NCI-H2171 (cell line): ENCODE results near the gene INPP5B.

Experiments used
- DNase-seq: peaks from one replicate; lab custom pipeline; 2025; lab: John Stamatoyannopoulos, UW

Gene INPP5B

GRCh38 chr1:37867784-37868183 lies 79.1 kb downstream of the INPP5B start:
- DNase-seq = no peak

DNA sequence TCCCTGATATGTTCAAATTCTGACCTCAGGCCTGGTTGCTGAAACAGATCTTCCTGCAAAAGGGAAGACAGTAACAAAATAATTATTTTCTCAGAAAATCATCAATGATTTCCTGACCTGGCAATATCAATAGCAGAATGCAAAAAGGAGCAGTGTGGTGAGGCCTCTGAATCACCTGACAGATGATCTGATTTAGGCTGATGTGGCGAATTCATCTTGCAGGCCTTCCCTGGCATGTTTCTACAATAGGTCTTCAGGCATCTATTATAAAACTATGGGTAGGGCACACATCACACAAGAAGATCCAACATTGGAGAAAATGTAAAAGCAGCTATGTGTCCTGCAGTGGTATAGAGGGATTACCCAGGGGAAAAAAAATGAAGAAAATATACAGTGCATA lies 80.4 kb downstream of the INPP5B start:
- DNase-seq = no peak

GRCh38 chr1:37865348-37866120 lies 81.3 kb downstream of the INPP5B start:
- DNase-seq = no peak

DNA sequence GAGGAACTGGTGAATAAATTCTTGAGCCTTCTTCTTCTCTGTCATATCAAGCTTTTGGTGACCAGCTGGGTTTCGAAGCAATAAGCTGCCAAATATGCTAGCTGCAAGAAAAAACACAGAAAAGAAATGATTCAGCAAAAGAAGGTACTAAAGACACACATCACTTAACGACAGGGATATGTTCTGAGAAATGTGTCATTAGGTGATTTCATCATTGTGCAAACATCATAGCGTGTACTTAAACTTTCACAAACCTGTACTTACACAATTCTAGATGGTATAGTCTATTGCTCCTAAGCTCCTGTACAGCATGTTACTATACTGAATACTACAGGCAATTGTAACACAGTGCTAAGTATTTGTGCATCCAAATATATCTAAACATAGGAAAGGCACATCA lies 84.5 kb downstream of the INPP5B start:
- no peak for DNase-seq

DNA sequence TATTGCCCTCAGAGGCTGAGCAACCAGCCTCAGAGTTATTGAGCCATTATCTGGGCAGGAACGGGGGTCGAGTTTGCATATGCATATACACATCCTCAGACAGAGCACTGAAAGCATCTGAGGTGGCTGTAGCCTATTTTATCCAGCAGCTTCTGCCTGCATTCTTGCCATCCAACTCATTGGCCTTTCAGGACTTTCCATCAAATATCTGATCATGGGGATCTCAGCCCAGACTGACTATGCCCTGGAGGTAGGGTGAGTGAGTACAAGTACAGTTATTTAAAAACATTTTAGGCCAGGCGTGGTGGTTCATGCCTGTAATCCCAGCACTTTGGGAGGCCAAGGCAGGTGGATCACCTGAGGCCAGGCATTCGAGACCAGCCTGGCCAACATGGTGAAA lies 85.7 kb downstream of the INPP5B start:
- DNase-seq = no peak

DNA sequence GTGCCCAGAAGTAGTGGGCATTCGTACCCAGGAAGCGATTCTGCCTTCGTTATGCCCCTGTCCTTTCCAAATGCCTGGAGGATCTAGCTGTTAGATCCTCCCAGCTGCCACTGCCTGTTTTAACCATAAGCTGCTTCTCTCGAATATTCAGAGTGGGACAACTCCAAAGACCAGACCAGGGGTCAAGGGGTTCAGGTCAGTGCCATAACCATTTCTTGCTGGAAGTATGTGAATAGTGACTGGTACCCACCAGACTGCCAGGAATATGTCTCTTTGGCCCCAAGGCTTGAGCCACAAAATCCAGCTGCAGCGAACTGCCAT lies 86.5 kb downstream of the INPP5B start:
- DNase-seq = no peak

DNA sequence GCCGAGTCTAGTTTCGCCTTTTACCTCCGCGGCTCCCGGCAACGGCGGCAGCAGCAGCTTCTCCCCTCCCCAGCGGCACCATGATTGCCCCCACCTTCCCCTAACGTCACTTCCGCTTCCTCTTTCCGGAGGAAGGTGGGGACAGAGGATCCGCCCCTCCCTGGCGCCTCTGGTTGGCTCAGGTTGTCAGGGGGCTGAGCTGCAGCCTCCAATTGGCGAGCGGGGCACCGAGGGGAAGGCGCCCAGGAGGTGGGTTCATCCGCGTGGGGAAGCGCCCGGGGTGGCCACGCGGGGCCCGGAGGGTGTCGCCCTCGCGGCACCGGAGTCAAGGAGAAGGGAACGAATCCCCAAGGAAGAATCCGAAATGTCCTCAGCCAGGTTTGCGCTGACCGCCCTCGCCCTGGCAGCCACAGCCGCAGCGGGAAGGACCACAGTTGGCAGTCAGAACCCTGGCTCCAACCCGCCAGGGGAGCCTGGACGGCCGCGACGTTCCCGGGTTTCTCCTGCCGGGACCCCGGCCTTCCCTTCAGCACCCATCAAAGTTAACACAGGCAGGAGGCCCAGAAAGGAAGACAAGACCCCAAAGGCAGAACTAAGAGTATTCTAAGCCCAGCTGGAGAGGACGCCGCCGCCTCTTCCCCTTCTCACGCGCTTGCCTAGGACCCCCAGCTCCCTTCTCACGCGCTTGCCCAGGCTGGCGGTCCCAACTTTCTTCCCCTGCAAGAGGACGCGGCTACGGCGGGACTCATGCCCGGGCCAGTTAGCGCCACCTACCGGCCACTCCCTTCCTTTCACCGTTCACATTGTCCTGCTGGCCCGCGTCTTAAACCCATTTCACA lies 87.1 kb downstream of the INPP5B start, which contains the start of gene MTF1:
Gene MTF1 (minus strand): TSS at position 86 of the 839 bp plus-strand sequence. CDS start 1,934 bp downstream, outside the sequence.
- DNase-seq = peak; percentile 96

DNA sequence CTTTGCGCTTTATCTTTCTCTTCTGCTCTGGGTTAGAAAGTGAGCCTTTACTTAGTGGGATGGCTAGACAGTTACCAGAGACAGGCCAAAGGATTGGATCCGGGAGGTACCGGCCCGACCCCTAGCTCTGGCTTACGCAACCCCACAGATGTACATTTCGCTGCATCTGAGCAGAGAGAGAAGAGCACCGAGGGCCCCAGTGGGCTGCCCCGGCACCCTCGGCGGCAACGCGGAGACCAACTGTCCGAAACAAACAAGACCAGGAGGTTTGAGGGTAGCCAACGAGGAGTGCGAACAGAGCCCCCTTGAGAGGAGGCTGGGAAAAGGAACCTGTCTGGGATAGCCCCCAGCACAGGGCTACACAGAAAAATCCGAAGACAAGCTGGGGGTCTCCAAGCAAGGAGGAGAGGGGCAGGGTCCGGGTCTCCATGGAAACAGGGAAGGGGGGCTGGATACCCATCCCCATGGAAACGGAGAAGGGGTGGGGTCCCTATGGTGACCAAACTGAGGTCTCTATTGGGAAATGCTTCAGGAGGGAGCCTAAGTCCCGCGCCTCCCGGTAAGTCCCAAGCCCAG lies 87.8 kb downstream of the INPP5B start:
- peak; percentile 24 for DNase-seq

GRCh38 chr1:37854406-37854805 lies 92.4 kb downstream of the INPP5B start:
- no peak for DNase-seq

- no peak for DNase-seq
Observed at GRCh38 chr1:37853157-37853556, 93.7 kb downstream of the INPP5B start.

- no peak for DNase-seq
Observed at GRCh38 chr1:37851782-37852210, 95.1 kb downstream of the INPP5B start.

DNA sequence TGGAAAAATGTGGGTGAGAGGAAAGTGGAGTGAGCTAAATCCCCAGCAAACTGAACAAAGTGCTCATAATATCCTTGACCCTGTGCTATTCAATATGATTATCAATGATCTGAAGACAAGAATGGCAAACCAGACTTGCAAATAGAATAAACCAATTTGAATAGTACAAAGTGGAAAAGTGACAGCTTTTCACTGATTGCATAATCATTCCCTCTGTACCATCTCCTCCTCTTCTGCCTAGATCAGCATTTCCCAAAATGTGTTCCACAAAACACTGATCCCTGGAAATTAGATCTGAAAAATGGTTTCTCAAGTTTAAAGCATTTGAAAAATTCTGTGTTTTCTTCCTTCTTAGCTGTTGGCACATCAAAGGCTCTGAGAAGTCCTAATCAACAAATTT lies 95.6 kb downstream of the INPP5B start:
- no peak for DNase-seq

DNA sequence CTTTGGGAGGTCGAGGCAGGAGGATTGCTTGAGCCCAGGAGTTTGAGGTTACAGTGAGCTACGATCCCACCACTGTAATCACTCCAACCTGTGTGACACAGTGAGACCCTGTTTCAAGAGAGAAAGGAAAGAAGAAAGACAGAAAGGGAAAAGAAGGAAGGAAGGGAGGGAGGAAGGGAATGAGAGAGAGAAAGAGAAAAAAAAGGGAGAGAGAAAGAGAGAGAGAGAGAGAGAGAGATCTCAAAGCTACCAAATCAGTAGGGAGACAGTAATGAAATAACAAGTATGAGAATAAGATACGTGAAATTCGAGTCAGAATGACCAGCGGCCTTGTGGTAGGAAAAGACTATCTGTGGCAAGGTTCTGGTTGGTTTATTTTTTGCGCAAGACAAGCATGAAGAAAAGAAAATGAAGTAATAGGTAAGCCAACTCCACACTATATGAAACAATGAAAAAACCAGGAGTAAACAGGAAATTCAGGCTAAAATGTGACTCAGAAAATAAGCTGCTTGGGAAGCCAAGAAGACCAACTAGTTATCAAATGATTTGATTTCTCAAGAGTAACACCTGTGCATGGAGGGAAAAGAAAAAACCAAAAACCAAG lies 96.4 kb downstream of the INPP5B start:
- no peak for DNase-seq

DNA sequence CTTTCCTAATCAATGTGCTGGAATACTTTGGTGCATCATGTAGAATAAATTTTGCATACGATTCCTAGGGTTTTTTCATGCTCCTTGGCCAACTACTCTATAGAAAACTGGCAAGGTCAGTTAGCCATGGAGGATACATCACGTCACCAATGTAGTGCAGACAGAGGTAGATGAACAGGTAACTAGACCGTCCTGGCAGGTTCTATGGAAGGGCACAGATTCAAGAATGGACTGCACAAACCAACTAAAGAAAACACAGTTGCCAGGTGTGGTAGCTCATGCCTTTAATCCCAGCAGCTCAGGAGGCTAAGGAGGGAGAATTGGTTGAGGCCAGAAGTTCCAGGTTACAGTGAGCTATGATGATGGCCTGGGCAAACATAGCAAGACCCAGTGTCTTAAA lies 97.4 kb downstream of the INPP5B start:
- DNase-seq = no peak

- DNase-seq = no peak
Observed at GRCh38 chr1:37846647-37847339, 100.1 kb downstream of the INPP5B start.

DNA sequence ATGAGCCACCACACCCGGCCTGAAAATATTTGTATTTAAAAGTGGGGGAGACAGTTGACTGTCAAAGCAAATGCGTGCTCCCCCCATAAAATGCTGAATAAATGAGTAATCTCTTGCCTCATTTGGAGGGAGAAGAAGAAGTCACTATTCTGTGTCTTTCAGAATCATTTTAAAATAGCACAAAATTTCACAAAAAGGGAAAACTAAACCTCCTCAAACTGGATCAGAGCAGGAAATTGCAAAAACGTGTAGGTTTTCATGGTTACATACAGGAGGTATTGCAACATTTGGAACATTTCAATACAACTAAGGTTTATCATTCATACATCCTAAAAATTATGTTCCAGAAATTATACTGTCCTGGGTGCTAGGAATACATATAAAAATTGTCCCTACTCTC lies 101.1 kb downstream of the INPP5B start:
- DNase-seq = no peak

- DNase-seq = no peak
Observed at GRCh38 chr1:37845049-37845646, 101.7 kb downstream of the INPP5B start.

- DNase-seq = no peak
Observed at GRCh38 chr1:37844536-37844935, 102.3 kb downstream of the INPP5B start.

- DNase-seq = no peak
Observed at GRCh38 chr1:37841652-37842051, 105.2 kb downstream of the INPP5B start.

DNA sequence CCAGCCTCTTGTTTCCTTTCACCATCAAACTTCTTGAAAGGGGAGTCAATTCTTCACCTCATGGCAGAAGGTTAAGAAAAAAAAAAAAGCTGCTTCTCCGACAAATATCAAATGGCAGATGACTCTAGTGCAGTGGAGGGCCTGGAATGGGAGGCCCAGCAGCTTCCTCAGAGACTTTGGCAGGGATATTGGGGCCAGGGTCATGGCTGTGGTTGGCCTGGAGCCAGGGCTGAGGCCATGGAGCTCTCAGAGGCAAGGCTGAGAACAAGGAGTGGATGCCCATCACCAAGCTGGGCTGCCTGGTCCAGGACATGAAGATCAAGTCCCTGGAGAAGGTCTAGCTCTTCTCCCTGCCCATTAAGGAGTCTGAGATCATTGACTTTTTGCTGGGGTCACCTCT lies 106.1 kb downstream of the INPP5B start:
- no peak for DNase-seq

GRCh38 chr1:37839676-37840075 lies 107.2 kb downstream of the INPP5B start:
- no peak for DNase-seq

- no peak for DNase-seq
Observed at GRCh38 chr1:37836788-37837187, 110.1 kb downstream of the INPP5B start.
